ENCODE data around the gene PRKCA. TPM values are rescaled to one million over a fixed set of nuclear protein-coding genes. Genes with fewer than 3 reads are reported as not detected.
"Not testable (repeated sequence)": the region's sequence is repeated elsewhere in the genome, so short reads cannot be mapped to it uniquely, and the experiment has no call there.

PRKCA gene
- total and polyA plus RNA-seq, 2 donors = 15.6 to 24.4 TPM

DNA sequence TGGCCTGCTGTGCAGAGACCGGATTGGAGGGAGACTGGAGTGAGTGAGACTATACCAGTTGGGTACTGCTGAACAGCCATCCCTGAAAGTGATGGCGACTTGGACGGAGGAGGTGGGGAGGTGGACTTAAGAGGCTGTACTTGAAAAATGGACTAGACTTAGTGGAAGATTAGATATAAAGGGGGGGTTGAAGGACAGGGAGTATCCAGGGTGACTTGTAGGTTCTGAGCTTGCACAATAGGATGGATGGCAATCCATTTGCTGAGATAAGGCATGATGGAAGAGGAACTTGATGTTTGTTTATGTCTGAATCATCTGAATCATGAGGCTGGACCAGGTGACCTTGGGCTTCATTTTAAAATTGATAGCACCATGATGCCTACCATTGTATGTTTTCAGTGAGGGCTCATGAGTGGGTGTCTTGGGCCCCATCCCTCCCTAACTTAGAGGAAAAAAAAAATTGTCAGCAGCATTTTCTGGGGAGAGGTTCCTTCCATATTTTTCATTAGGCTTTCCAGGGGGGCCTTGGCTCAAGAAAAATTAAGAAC lies 41.2 kb downstream of the PRKCA start:
- no peak overlapping the region for H3K27ac ChIP-seq (ENCODE audit: low read depth)
- no peaks in the 10 kb centered on the region for H3K4me1 ChIP-seq (ENCODE audit: insufficient read depth)
- WGBS = 98% methylated on average over 3 of the region's 3 CpGs
- no peak overlapping the region for H3K4me3 ChIP-seq (ENCODE audit: low read depth, low read length)
- no peaks in the 10 kb centered on the region for H3K36me3 ChIP-seq (ENCODE audit: insufficient read depth)
- no peak for DNase-seq (ENCODE audit: extremely low spot score)

DNA sequence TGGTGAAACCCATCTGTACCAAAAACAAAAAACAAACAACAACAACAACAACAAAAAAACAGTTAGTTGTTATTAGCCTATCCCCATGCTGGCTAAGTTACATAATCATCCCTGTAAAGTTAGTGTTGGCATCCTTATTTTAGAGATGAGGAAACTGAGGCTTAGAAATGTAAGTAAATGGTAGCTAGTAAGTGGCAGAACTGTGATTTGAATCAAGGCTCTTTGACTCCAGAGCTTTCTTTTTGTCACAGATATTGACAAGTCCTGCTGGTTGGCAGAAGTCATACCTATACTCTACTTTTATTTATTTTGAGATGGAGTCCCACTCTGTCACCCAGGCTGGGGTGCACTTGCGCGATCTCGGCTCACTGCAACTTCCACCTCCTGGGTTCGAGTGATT lies 42.1 kb downstream of the PRKCA start:
- DNase-seq (ENCODE audit: extremely low spot score) = no peak
- WGBS = 95% methylated on average over 4 of the region's 4 CpGs
- no peaks in the 10 kb centered on the region for H3K36me3 ChIP-seq (ENCODE audit: insufficient read depth)

DNA sequence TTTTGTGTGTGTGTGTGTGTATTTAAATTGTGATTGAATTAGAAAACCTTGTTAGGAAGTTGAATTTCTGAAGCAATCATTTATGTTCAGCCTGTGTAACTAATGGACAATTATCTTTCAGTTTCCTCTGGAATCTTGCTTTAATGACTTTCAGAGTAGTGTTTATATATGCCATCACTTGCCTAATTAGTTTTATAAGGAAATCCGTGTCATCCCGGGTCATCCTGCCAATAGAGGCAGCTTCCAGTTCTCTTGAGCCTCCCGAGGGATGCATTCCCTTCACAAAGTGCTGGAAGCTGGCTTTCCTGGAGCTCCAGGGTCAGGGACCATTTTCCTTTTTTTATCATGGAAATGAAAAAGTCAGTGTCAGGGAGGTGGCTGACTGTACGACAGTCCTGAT lies 42.9 kb downstream of the PRKCA start:
- 65% methylated on average over 4 of the region's 4 CpGs for WGBS
- no peak overlapping the region for H3K4me3 ChIP-seq (ENCODE audit: low read depth, low read length)
- H3K4me1 ChIP-seq (ENCODE audit: insufficient read depth) = no peaks in the 10 kb centered on the region
- no peaks in the 10 kb centered on the region for H3K36me3 ChIP-seq (ENCODE audit: insufficient read depth)
- DNase-seq (ENCODE audit: extremely low spot score) = no peak
- H3K27ac ChIP-seq (ENCODE audit: low read depth) = no peak overlapping the region

More for the DNA sequence above, 42.1 kb downstream of the PRKCA start:
- Histone ChIP-seq H3K27ac (ENCODE audit: low read depth) (no peak overlapping the region), H3K4me3 (ENCODE audit: low read depth, low read length) (no peak overlapping the region), H3K4me1 (ENCODE audit: insufficient read depth) (no peaks in the 10 kb centered on the region)

DNA sequence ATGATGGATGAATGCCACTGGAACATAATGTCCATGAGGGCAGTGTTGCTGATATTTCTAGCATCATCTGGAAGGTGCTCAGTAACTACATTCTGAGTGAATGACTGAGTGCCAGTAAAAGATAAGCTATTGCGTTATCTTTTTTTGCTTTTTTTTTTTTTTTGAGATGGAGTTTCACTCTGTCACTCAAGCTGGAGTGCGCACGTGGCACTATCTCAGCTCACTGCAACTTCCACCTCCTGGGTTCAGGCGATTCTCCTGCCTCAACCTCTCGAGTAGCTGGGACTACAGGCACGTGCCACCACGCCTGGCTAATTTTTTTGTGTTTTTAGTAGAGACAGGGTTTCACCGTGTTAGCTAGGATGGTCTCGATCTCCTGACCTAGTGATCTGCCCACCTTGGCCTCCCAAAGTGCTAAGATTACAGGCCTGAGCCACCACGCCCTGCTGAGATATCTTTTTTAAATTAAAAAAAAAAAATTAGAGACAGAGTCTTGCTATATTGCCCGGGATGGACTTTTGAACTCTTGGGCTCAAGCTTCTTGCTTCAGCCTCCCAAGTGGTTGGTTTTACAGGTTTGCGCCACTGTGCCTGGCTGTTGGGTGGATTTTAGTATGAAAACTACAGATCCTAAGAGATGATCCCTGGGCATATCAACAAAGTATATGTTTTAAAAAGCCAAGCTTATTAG lies 43.7 kb downstream of the PRKCA start:
- not testable (repeated sequence) for H3K36me3 ChIP-seq (ENCODE audit: insufficient read depth); H3K4me3 ChIP-seq (ENCODE audit: low read depth, low read length); H3K27ac ChIP-seq (ENCODE audit: low read depth); H3K4me1 ChIP-seq (ENCODE audit: insufficient read depth); DNase-seq (ENCODE audit: extremely low spot score)
- 96% methylated on average over 12 of the region's 12 CpGs for WGBS

DNA sequence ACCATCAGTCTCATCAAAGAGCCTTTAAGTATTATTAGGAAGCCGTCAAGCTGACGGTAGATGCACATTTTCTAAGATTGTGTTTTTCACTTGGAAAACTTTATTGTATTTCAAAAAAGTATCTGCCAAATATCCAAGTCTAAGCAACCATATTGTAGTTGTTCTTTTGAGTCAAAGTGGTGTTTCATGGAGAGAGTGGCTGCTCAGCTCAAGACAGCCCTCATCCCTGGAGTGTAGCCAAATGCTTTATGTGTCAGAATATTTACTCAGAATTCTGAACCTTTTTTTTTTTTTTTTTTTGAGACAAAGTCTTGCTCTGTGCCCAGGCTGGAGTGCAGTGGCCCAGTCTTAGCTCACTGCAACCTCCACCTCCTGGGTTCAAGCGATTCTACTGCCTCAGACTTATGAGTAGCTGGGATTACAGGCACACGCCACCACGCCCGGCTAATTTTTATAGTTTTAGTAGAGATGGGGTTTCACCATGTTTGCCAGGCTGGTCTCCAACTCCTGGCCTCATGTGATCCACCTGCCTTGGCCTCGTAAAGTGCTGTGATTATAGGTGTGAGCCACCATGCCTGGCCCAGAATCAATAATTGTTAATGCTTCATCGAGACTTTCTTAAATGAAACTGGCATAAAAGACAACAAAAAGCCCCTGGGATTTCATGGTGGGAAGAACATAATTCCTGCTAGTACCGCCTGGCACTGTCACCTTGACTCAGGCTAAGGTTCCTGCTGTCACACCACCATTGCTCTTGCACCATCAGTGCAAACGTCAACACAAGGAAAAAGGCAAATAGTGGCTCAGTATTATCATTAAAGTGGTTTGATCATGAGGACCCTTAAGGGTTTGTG lies 45.5 kb downstream of the PRKCA start:
- Histone ChIP-seq H3K36me3 (ENCODE audit: insufficient read depth) (no peaks in the 10 kb centered on the region), H3K4me3 (ENCODE audit: low read depth, low read length) (no peak overlapping the region), H3K4me1 (ENCODE audit: insufficient read depth) (no peaks in the 10 kb centered on the region), H3K27ac (ENCODE audit: low read depth) (no peak overlapping the region)
- no peak for DNase-seq (ENCODE audit: extremely low spot score)
- 84% methylated on average over 10 of the region's 10 CpGs for WGBS

DNA sequence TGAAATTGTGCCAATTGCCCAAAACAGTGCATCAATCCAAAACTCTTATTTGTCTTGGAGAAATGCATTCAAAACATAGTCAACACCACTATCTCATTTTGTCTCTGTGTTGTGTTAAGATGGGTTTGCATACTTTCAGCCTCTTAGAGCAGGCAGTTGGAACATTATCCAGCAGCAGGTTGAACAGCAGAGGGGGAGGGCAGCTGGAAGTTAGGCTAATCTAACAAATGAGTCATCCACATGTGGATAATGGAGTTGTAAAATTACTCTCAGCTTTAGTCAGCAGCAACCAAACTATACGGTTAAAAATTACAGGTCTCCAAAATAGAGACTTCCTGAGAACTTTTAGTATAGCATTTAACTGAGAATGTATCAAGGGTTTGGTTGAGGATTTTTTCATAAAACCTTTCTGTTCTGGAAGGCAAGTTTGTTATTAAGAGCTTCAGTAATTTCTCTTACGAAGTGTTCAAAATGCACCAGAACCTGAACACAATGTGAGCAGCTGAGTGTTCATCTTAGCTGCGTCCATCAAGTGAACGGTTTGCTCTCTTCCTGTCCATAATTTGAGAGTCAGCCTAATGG lies 46.3 kb downstream of the PRKCA start:
- Histone ChIP-seq H3K36me3 (ENCODE audit: insufficient read depth) (no peaks in the 10 kb centered on the region), H3K27ac (ENCODE audit: low read depth) (no peak overlapping the region), H3K4me3 (ENCODE audit: low read depth, low read length) (no peak overlapping the region), H3K4me1 (ENCODE audit: insufficient read depth) (no peaks in the 10 kb centered on the region)
- 53% methylated on average over 4 of the region's 4 CpGs for WGBS
- no peak for DNase-seq (ENCODE audit: extremely low spot score)

DNA sequence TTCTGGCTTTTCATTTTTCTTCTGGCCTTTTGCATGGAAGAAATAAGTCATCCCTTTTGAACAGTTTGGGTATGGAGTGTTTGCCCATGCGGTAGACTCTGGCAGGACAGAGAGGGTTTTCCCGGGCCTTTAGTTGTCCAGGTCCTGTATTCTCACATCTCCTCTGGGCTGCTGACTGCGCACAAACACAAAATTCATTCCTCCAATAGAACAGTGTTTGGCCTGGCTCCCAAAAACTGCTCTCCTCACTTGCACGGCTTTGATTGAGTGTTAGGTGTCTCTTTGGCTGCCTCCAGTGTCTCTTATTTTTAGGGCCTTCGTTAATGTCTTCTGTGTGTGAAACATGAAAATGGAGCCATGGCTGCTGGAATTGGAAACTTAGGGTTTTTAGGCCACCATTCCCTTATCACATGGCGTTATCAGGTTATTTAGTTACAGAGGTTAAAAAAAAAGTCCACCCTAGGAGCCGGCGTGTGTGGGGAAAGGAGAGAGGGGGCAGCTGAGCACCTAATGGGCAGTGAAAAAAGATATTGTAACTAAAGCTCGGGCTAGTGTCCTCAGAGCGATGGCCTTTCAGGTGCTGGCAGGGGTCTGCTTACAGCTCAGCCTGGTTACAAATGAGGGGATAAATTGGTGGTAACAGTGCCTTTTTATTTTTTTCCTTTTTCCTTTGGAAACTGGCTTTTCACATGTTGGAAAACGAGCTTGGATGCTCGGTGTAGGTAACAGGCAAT lies 47.3 kb downstream of the PRKCA start:
- H3K27ac ChIP-seq (ENCODE audit: low read depth) = no peak overlapping the region
- DNase-seq (ENCODE audit: extremely low spot score) = no peak
- no peaks in the 10 kb centered on the region for H3K4me1 ChIP-seq (ENCODE audit: insufficient read depth)
- H3K36me3 ChIP-seq (ENCODE audit: insufficient read depth) = no peaks in the 10 kb centered on the region
- H3K4me3 ChIP-seq (ENCODE audit: low read depth, low read length) = no peak overlapping the region
- 84% methylated on average over 12 of the region's 12 CpGs for WGBS

DNA sequence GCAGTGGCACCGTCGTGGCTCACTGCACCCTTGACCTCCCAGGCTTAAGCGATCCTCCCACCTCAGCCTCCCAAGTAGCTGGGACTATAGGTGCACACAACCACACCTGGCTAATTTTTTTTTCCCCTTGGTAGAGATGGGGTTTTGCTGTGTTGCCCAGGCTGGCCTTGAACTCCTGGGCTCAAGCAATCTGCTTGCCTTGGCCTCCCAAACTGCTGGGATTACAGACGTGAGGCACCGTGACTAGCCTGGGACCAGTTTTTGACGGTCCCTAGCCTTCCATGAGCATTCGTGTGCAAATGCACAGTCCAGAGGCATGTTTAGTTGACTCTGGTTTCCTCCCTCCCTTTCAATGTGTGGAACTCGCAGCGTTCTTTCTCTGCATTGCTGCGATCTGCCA lies 48.2 kb downstream of the PRKCA start:
- not testable (repeated sequence) for H3K4me3 ChIP-seq (ENCODE audit: low read depth, low read length); DNase-seq (ENCODE audit: extremely low spot score); H3K4me1 ChIP-seq (ENCODE audit: insufficient read depth); H3K36me3 ChIP-seq (ENCODE audit: insufficient read depth); H3K27ac ChIP-seq (ENCODE audit: low read depth)
- 94% methylated on average over 10 of the region's 10 CpGs for WGBS

DNA sequence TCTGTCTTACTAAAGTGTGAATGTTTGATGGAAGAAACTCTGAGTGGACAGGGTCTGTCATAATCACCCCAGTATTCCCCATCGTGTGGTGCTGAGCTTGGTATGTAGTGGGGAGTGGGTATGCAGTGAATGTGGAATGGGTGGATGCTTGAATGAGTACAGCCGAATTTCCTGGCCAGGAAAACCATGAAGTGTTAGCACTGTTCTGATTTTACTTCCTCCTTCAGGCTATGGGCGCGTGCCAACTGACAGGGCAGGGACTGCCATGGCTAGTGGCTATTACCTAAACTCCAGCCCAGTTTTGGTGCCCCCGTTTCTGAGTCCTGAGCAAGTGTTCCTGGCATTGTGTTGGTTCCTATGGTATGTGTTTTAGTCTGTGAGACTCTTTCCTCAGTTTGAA lies 48.6 kb downstream of the PRKCA start:
- no peak overlapping the region for H3K27ac ChIP-seq (ENCODE audit: low read depth)
- H3K36me3 ChIP-seq (ENCODE audit: insufficient read depth) = no peaks in the 10 kb centered on the region
- WGBS = 82% methylated on average over 5 of the region's 5 CpGs
- no peak for DNase-seq (ENCODE audit: extremely low spot score)
- H3K4me3 ChIP-seq (ENCODE audit: low read depth, low read length) = no peak overlapping the region
- H3K4me1 ChIP-seq (ENCODE audit: insufficient read depth) = no peaks in the 10 kb centered on the region

DNA sequence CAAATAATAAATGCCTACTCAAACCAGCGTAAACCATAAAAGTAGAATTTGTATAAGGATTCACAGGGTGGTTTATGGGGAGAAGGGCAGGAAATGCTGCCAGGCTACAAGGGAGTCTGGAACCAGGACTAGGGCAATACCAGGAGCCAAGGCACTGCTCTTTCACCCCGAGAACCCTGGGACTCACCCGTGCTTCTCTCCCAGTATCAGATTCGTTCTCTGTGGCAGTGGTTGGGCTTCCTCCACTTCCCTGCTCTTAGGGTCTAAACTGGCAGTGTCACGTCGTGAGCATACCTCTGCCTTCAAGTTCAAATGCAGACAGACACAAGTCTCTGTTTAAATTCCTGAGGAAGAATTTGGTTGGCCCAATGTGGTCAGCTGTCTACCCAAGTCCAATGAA lies 49.3 kb downstream of the PRKCA start:
- 92% methylated on average over 6 of the region's 6 CpGs for WGBS
- Histone ChIP-seq H3K4me1 (ENCODE audit: insufficient read depth) (no peaks in the 10 kb centered on the region), H3K4me3 (ENCODE audit: low read depth, low read length) (no peak overlapping the region), H3K27ac (ENCODE audit: low read depth) (no peak overlapping the region), H3K36me3 (ENCODE audit: insufficient read depth) (no peaks in the 10 kb centered on the region)
- no peak for DNase-seq (ENCODE audit: extremely low spot score)

DNA sequence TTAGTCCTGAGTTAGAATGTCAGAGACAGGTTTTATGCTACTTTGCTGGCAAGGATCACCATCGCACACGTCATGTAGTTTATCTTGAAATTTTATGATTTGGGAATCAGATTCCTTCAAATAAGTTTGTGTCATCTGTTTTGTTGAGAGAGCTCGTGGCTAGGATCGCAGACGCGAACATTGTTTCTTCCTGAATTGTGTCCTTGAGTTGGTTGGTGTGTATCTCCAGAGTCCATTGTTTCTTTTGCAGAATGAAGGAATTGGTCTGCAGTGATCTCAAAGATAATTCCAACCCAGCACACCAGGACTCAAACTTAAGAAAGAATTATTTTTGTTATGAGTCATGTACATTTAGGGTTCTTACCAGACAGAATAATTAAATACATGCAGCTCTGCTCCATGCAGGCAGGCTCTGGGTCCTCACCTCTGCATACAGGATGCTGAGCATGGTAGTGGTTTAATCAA lies 51.6 kb downstream of the PRKCA start:
- no peak overlapping the region for H3K27ac ChIP-seq (ENCODE audit: low read depth)

DNA sequence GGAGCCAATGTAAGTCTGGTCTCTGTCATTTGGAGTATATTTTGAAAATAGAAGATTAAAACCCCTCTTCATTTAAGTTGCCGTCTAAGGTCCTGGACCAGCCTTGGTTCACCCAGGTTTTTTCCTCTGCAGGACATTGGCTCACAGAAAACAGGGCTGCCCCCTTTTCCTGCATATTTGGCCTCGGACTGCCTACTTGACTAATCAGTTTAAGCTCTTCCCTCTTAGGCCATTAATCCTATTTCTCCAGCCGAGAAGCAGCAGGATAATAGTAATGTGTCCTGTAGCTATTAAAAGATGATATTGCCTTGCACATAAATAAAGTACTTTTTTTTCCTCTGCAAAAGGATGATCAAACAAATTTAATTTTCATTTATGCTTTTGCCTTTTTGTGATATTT lies 52.1 kb downstream of the PRKCA start:
- WGBS = 56% methylated on average over 3 of the region's 3 CpGs
- DNase-seq (ENCODE audit: extremely low spot score) = no peak
- H3K4me3 ChIP-seq (ENCODE audit: low read depth, low read length) = no peak overlapping the region
- H3K27ac ChIP-seq (ENCODE audit: low read depth) = no peak overlapping the region
- no peaks in the 10 kb centered on the region for H3K36me3 ChIP-seq (ENCODE audit: insufficient read depth)
- no peaks in the 10 kb centered on the region for H3K4me1 ChIP-seq (ENCODE audit: insufficient read depth)

More for the DNA sequence above, 51.6 kb downstream of the PRKCA start:
- WGBS = 46% methylated on average over 6 of the region's 6 CpGs
- H3K4me3 ChIP-seq (ENCODE audit: low read depth, low read length) = no peak overlapping the region
- DNase-seq (ENCODE audit: extremely low spot score) = no peak
- no peaks in the 10 kb centered on the region for H3K36me3 ChIP-seq (ENCODE audit: insufficient read depth)
- H3K4me1 ChIP-seq (ENCODE audit: insufficient read depth) = no peaks in the 10 kb centered on the region

DNA sequence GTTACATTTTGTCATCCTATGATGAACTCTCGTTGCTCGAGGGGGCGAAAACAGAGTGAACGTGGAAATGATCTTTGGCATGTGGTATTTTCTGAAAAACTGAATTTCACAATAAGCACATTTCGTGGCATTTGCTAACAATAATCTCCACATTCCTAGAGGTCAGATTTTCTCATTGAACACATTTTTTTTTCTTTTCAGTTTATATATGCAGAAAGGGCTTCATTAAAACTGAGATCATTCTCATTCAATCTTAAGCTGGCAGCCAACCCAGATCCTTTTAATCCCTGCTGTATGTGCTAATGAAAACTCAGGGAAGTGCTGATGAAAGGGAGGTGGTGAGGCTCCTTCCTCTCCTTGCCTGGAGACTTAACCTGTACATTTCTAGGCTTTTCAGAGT lies 52.6 kb downstream of the PRKCA start:
- Histone ChIP-seq H3K27ac (ENCODE audit: low read depth) (no peak overlapping the region), H3K4me1 (ENCODE audit: insufficient read depth) (no peaks in the 10 kb centered on the region)
- WGBS = 79% methylated on average over 5 of the region's 5 CpGs

More for the DNA sequence above, 52.6 kb downstream of the PRKCA start:
- Histone ChIP-seq H3K36me3 (ENCODE audit: insufficient read depth) (no peaks in the 10 kb centered on the region), H3K4me3 (ENCODE audit: low read depth, low read length) (no peak overlapping the region)
- no peak for DNase-seq (ENCODE audit: extremely low spot score)
